ENCODE measurements around the gene STK25.

GRCh38 chr2:241547781-241548450 is 39.5 kb upstream of the STK25 start:
- TF ChIP-seq CTCF (conservative IDR thresholded peaks at IDR 0.05 in 1 of 2, IDR thresholded peaks at IDR 0.05 in 1 of 2; ENCODE audit: extremely low read depth in 1 of 2, insufficient read depth in 1 of 2, low read depth in 1 of 2, low read length in 2 of 2) (no peak), EZH2 (IDR thresholded peaks at IDR 0.05; ENCODE audit: borderline replicate concordance, low read length) (no peak)

Data from mammary epithelial cell (primary cell).